ENCODE measurements around the gene KIFC3.

The KIFC3 gene

DNA sequence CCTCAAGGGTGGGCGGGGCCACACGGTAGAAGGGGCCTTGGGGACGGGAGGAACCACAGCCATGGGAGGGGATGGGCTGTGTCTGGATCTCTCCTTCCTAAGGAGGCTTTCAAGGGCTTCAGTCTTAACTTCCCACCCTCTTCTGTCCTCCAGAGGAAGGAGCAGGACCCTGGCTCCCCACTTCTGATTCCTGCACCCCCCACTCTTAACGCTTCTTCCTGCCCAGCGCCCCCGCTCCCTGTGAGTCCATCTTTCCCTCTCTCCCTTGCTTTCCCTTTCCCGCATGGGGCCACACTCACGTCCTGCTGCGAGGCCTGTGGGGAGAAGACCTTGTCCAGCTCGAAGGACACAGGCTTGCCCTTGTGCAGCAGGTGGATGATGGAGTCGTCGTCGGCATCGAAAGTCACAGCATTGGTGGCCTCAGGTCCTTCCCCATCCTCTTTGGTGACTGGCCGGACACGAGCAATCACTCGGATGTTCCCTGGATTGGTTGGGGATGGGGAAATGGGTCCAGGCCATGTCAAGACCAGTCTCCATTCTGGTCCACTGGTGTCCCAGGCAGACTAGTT, 37.0 kb downstream of the KIFC3 start:
- no peak for DNase-seq (ENCODE audit: low read depth in 2 of 2)

DNA sequence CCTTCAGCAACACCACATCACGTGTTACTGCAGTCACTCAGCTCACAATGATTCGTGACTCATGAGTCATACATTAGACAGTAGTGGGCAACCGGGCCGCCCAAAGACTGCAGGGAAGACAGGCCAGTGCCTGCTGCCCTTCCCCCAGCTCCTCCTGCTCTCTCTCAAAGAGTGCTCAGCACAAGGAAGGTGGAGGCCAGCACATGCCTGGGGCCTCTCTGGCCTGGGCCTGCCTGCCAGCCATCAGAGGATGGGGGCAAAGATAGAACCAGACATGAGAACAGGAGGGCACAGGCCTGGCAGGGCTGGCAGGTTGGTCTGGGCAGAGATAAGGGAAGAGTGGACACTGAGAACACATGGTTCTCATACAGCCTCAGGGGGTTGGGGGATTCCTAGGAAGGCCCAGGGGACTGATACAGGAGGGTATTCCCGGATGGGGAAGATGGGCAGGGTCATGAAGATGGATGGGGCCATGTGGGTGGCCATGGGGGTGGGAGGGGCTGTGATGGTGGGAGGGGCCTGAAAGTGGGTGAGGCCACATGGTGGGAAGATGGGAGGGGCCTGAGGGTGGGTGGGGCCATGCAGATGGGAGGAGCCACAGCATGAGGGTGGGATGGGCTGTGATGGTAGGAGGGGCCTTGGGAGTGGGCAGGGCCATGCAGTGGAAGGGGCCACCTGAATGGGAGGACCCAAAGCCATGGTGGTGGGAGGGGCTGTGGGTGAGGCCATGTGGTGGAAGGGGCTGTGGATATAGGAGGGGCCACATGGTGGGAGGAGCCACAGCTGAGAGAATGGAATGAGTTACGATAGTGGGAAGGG, 37.7 kb downstream of the KIFC3 start:
- peak; percentile 9 to 40 for DNase-seq (ENCODE audit: low read depth in 2 of 2)

DNA sequence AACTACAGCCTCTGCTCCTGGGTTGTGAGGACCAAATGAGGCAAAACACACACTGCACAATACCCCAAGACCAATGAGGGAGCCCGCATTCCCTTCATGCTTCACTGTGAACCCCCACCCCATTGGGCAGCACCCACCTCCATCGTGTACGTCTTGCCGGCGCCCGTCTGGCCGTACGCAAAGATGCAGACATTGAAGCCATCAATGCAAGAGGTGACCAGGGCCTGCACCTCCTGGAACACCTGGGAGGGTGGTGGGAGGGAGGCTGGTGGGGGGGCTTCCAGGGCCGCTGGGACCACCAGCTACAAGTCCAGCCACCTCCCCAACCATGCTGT, 38.3 kb downstream of the KIFC3 start:
- DNase-seq (ENCODE audit: low read depth in 2 of 2) = no peak

DNA sequence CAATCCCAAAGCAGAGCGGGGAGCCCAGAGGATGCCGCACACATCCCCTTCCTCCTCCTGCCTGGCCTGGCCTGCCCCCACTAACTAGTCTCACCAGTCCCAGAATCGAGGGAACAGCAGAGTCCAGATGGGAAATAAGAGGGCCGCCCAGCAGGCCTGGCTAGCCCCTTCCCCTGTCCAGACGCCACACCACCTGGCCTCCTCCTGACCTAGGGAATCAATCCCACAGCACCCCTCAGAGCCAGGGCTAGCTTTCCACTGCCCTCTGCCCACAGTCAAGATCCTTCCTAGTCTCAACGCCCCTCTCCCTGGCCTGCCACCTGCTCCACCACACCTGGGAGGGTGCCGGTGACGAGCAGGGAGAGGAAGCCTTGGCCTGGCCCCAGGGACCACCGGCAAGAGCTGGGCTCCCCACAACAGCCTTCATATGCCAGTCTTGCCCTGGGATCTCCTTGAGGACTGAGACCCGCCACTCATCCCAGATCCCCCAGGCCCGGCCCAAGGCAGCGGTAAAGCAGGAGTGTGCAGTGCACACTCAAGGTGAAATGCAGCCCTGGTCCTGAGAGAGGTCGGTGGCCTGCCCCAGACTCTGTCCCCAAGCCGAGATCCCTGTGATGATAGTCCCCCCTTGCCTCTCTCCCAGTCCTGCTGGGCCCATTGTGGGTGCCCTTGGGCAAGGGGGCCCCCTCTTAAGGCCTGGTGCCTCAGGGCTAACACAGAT, 38.8 kb downstream of the KIFC3 start:
- DNase-seq (ENCODE audit: low read depth in 2 of 2) = no peak

DNA sequence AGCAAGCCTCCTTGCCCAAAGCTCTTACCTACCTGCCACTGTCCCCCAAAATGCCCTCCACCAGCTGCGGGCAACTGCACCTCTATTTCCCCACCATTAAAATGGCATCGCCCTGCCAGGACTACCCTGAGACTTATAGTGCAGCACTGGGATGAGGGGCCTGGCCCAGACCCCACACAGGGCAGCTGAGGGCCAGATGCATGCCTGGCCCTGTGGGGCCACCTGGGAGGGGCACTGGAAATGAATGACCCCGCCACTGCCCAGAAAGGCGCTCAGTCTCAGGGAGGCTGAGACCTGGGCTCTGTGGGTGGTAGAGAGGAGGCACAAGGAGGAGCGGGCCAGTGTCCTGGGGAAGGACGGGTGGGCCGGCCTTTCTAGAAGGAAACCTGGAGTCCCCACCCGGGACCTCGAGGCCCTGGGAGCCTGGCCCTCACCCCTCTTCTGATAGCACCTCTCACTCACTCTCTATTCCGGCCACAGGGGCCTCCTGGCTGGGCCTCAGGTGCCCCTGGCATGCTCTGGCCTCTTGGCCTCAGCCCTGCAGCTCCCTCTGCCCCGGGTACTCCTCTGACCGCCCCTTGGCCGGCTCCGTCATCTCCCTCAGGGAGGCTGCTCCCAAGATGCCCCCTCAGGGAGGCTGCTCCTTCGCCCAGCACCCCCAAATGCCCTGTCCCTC, 39.8 kb downstream of the KIFC3 start:
- no peak for DNase-seq (ENCODE audit: low read depth in 2 of 2)

DNA sequence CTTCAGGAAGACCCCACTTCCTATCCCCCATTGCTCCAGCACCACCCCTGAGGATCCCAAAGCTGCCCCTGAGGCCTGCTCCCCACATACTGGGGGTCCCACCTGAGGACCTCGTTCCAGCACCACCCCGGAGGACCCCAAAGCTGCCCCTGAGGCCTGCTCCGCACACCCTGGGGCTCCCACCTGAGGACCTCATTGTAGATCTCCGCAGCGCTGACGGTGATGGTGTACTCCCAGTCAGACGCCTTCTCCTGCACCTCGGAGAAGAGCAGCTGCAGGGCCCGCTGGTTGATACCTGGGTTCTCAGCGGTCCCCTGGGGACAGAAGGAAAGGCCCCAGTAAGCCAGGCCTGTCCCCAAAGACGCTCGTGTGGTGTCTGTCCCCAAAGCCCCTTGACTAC, 40.3 kb downstream of the KIFC3 start:
- no peak for DNase-seq (ENCODE audit: low read depth in 2 of 2)

DNA sequence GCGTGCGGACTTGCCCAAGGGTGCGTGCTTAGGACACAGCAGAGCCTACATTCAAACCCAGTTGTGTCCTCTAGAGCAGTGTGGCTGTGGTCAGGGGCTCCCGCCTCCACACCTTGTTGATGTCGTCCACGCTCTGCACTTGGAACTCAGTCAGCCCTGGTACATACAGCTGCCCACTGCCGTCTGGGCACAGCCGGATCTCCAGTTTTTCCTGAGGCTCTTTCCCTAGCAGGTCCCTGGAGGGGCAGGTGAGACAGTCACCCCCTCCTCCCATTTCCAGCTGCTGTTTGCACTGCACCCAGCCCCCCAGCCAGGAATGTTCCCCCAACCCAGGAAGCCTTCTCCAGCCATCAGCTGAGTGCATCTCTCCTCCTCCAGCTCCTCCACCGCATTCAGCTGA, 41.0 kb downstream of the KIFC3 start:
- no peak for DNase-seq (ENCODE audit: low read depth in 2 of 2)

DNA sequence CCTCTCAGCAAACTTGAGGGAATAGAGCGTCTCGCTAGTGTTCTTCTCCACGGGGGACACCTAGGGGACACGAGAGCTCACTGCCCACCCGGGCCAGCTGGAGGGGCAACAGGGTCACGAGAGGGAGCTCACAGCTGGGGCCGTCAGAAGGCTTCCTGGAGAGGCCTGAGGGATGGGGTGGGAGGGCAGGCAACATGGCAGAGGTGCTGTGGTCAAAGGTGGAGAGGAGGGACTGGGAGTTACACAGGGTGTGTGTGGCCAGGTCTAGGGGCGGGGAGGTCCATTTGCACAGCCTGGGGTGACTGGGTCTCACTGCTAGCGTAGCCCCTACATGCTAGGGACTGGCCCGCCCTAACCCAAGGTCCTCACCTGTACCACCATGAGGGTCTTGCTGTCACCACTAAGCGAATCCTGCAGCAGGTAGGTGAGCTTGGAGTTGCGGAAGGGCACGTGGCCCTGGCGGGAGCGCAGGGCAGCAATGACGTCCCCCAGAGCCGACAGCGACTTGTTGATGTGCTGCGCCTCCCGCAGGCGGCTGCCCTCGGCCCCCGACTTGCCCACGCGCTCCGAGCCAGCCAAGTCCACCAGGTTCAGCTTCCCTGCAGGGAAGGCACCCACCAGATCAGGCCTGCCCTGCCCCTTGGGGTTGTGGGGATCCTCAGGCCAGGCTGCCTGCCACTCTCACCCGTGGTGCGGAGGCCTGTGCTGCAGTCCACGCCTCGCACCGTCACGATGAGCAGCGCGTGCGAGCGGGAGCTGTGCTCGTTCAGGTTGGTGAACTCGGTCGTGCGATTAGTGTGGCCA, 41.7 kb downstream of the KIFC3 start:
- DNase-seq (ENCODE audit: low read depth in 2 of 2) = no peak

DNA sequence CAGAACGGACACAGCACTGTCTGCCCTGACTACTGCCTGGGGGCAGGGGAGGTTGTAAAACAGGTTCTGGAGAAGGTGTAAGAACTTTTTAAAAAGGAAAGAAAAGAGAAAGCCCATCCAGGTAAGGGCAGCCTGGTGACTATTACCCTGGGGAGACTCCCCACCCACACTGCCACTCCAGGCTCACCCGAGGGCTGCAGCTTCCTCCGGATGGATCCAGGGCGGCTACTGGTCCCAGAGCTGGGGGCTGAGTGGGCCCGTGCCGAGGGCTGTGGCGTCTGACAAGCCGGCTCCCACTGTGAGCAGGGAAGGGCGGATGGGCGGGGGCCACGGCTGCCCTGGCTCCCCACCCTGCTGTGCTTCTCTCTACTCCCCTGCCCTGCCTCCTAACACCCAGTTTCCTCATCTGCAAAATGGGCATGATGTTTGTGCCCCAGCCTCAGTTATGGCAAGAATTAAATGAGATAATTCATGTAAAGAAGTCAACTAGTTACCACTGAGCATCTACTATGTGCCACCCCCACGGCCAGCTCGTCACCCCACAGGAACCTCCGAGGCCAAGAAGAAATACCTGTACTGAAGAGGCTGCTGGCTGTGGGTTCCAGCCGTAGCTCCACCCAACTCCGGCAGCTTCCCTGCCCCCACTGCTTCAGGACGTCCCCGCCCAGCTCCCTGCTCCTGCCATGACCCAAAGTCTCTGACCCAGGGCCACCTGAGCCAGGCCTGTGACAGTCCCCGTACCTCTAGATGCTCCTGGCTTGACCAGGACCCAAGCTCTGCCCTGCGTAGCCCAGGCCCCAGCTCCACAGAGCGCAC, 42.5 kb downstream of the KIFC3 start:
- DNase-seq (ENCODE audit: low read depth in 2 of 2) = no peak

DNA sequence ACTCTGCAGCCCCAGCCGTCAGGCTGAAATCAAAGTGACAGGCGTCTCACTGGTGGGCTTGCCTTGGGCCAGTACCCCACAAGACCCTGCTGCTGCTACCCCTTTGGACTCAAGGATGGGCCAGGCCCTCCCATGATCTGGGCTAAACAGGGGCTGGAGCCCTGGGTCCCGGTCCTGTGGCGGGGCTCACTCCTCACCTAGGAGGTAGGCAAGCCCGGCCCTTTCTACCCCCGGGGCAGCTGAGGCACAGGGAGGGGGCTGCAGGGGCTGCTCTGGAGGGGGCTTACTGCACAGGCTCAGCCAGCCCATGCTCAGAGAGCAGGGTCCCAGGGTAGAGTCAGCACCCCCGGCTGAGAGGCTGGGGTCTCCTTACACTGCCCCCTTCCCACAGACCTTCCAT, 43.2 kb downstream of the KIFC3 start:
- DNase-seq (ENCODE audit: low read depth in 2 of 2) = no peak

DNA sequence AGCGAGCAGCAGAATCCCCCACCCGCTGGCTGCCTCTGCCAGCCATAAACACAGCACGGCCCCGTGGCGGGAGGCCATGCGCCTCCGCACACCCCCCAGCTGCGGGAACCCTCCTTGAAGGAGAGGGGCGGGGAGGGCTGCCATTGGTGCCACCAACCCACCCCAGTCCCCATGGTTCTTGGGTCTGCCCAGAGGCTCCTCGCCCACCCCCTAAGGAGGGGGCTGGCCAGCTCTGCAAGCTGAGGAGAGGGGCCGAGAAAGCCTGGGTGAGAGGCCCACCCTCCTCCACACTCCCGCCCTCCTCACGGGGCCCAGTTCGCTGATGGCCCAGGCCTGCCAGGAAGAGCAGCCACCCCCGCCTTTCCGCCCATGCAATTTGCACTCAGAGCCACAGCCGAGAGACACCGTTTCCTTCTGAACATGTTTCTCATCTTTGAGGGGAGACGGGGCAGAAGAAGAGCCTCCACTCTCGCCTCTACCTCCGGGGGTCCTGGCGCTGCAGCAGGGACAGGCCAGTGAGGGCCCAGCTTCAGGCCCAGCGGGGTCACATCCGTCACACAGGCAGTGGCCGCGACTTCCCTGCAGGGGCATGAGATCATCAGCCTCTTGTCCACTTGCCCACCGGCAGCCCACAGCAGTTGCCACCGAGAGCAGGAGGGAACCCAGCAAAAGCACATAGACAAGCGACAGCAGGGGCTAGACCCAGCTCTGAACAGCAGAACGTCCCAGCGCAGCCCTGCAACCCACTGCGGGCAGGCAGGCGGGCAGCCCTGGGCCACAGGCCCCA, 43.8 kb downstream of the KIFC3 start:
- no peak for DNase-seq (ENCODE audit: low read depth in 2 of 2)

DNA sequence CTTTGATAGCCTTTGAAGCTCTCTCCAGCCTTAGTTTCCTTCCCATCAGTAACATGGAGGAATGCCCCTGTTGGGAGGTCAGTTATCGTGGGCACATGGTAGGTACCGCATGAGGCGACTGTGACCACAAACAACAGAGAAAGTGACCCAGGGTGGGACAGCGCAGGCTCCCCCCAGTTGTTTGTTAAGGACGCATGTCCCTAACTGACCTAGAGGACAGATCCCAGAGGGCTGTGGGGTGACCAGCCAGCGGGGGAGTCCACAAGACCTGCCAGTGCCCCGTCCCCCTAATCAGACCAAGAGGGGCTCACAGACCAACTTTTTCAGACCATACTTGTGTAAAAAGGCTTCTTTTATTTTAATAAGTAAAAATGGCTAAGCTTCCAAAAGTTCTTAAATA, 44.4 kb downstream of the KIFC3 start:
- no peak for DNase-seq (ENCODE audit: low read depth in 2 of 2)

DNA sequence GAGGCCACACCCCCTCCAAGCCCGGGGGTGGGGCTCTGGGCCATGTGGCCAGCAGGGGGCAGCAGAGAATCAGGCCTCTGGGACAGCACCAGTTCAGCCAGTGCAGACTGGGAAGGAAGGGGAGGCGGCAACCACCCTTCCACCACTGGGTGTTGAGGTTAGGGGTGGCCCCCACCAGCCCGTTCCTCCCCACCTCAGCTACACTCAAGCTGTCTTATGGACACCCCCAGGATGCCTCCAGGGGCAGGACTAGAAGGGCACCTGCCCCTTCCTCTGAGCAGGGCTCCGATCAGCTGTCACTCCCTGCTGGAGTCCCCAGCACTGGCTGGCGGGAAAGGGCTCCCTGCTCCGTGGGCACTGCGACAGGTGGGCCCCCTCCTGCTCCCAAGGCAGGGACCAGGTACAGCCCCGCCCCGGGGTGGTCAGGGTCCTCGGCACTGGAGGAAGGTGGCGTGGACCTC, 44.9 kb downstream of the KIFC3 start:
- peak; percentile 81 to 86 for DNase-seq (ENCODE audit: low read depth in 2 of 2)

DNA sequence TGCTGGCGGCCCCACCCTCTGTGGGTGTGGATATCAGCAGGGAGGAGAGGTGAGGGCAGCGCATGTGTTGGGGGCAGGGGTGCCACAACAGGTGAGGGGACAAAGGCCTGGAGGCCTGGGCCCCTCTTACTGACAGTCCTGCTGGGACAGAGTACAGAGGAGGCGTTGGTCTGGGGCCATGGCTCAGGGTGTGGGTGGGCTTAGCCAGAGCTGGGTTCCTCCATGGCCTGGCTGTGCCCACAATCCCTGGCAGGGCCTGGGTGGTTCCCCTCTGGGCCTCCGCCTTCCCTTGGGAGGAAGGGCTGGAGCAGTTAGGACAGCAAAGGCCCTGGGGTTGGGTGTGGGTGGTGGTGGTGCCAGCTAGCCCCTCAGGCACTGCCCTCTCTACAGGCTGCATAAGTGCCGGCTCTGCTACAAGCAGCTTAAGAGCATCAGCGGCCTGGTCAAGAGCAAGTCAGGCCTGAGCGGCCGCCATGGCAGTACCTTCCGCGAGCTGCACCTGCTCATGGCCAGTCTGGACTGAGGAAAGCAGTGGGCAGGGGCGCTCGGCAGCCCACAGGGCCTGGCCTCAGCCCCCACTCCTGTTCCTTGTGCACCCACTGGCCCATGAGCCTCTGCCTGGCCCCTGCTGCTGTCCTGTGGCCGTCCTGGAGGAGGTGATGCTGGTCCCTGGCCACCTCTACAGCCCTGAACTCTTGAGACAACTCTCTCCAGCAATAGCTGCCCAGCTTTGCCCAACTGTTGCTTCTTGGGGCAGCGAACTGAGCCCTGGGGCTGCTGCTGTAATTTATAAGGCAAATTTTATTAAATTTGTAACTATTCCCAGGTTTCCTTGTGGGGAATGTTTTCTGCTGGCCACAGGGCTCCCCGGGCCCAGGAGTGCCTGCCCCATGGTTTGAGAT, 45.6 kb downstream of the KIFC3 start:
- DNase-seq (ENCODE audit: low read depth in 2 of 2) = no peak

DNA sequence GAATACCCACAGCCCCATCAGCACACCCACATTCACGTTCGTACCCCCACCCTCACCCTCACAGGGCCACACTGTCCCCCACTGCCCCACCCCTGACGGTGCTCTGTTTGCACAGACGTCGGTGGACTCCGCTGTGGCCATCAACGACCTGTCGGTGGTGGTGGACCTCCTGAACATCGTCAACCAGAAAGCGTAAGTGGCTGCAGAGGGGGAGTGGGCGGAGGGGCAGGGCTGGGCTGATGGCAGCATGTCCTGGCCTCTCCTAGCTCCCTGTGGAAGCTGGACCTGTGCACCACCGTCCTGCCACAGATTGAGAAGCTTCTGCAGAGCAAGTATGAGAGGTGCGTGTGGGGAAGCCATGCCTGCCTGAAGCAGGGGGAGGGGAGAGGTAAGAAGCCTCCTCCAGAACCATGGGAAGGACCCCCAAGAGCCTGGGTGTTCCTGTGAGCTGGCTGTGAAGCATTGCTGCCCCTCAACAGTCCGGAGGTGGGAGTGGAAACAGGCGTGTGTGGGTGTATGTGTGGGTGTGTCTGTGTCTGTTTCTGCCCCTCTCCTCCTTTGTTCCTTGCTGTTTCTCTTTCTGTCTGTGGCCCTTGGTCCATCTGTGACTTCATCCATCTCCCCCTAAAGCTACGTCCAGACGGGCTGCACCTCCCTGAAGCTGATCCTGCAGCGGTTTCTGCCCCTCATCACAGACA, 46.4 kb downstream of the KIFC3 start:
- DNase-seq (ENCODE audit: low read depth in 2 of 2) = no peak

DNA sequence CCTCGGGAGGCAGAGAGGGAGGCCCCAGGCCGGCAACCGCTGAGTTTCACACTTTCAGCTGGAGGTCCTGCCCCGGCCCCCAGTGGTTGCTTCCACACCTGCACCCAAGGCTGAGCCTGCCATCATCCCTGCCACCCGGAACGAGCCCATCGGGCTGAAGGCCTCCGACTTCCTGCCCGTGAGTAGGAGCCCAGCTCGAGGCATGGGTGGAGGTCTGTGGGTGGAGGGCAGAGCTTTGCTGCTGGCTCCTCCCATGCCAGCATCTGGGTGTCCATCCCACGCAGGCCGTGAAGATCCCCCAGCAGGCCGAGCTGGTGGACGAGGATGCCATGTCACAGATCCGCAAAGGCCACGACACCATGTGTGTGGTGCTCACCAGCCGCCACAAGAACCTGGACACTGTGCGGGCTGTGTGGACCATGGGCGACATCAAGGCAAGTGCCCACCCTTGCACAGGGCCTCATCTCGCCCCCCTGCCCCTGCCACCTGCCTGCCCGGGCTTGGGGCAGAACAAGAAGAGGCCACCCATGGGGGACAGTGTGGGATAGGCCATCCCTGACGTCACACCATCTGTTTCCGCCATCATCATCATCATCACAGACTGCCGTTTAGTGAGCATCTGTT, 47.1 kb downstream of the KIFC3 start:
- DNase-seq (ENCODE audit: low read depth in 2 of 2) = no peak

DNA sequence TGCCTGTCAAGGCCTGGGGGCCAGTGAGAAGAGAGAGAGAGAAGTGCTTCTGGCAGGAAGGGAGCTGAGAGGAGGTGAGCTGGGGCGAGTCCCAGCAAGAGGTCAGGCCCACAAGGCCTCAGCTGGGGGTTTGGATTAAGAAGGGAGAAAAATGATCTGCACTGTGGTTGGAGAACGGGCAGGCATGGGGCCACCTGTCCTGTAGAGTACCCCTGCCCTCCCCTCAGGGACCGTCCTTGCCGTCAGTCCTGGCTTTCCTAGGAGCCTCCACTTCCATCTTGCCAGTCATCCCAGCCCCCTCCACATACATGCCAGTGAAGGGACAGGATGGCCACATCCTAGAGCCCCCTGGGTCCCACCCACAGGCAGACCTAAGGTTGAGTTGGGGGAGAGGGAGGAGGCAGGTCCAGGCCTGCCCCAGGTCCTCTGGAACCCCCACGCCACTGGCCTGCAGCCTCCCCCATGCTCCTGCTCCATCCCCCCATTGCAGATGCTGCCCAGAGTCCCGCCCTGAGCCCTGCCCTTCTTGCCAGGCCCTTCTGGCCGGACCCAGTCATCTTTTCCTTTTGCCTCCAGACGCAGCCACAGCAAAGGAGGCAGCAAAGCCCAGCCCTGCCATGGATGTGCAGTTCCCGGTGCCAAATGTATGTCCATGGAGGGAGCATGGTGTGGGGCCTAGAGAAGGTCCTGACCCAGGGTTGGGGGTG, 47.8 kb downstream of the KIFC3 start:
- DNase-seq (ENCODE audit: low read depth in 2 of 2) = no peak
